ENCODE results near the gene CHST15.

CHST15 gene

DNA sequence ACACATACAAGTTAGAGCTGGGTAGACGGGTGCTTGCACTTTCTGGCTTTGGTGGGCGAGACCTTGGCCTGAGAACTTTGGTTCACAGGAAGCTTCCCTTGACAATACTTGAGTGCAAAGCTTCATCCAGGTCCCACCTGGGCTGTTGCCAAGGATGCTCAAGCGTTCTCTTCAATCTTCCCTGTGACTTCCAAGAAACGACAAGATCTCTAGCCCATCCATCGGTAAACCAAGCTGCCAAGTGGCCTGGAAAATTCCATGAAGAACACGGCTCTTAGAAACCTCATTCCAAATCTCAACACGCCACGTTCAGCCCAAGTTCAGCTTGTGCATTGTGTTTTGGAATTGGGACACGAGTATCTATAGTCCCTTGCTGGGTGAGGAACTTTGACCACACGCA lies 84.7 kb downstream of the CHST15 start:
- DNase-seq, result no peak

- DNase-seq, result no peak
These were observed 85.2 kb downstream of the CHST15 start for GRCh38 chr10:124008187-124008586.

- no peak for DNase-seq
These were observed 85.6 kb downstream of the CHST15 start for GRCh38 chr10:124007773-124008145.

GRCh38 chr10:124007102-124007772 lies 86.2 kb downstream of the CHST15 start:
- no peak for DNase-seq

GRCh38 chr10:124006526-124006925 lies 86.9 kb downstream of the CHST15 start:
- DNase-seq, result no peak

DNA sequence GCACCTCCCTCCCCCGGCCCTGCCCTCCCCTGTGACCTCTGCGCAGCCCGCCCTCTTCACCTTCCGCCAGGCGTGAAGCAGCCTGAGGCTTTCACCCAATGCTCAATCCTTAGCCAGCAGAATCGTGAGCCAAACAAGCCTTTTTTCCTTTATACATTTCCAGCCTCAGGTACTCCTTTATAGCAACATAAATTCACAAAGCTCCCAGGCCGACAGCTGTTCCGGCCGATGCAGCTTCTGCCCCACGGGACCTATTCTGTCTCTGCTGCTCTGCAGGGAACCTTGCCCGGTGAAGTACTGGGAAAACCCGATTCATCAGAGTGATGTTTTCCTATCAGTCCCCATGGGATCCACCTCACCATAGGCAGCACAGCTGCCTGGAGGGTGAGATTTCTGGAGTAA lies 87.4 kb downstream of the CHST15 start:
- no peak for DNase-seq

GRCh38 chr10:124005091-124005490 lies 88.3 kb downstream of the CHST15 start:
- no peak for DNase-seq

DNA sequence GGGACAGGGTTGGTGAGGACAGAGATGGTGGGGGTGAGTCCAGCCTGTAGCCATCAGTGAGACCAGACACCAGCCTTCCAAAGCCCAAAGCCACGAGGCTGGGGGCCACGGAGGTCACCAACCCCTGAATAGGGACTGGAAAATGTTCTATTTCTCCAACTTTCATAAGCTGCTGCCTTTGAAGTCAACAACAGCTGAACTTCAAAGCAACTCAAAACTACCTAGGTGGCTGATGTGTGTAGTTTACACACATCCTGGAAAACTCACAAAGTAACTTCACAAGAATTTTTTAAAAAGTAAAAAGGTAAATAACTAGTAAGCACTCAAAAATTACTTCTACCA lies 88.8 kb downstream of the CHST15 start:
- no peak for DNase-seq

- DNase-seq, result no peak
These were observed 89.3 kb downstream of the CHST15 start for GRCh38 chr10:124003871-124004662.

DNA sequence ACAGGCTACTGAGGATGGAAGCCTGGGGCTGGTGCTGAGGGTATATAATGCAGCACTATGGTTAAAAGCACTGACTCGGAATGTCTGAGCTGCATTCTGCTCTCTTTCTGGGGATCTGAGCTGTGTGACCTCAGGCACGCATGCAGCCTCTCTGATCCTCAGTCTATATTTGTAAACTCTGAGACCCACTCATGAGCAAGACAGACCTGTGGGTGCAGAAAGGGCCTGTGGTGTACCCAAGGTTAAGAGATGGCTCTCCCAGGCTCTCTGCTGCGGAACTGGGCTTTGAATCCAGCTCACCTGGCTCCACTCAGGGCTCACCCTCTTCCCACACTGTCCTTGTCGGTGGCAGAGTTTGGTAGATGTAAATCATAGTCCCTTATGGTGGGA lies 89.9 kb downstream of the CHST15 start:
- no peak for DNase-seq

DNA sequence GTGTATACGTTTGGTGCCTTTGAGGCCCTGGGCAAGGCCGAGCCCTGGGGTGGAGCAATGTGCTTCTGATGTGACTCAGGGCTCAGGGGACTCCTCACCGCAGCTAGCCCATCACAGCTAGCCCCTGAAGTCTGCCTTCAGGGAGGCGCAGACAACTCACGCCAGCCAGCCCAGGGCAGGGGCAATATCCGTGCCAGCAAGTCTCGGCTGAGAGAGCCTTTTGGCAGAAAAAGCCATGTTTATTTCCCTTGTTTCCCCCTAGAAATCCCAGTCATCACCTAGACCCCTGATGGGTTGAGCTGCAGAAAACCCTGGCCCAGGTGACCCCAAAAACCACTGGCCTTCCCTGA lies 90.4 kb downstream of the CHST15 start:
- DNase-seq, result no peak

DNA sequence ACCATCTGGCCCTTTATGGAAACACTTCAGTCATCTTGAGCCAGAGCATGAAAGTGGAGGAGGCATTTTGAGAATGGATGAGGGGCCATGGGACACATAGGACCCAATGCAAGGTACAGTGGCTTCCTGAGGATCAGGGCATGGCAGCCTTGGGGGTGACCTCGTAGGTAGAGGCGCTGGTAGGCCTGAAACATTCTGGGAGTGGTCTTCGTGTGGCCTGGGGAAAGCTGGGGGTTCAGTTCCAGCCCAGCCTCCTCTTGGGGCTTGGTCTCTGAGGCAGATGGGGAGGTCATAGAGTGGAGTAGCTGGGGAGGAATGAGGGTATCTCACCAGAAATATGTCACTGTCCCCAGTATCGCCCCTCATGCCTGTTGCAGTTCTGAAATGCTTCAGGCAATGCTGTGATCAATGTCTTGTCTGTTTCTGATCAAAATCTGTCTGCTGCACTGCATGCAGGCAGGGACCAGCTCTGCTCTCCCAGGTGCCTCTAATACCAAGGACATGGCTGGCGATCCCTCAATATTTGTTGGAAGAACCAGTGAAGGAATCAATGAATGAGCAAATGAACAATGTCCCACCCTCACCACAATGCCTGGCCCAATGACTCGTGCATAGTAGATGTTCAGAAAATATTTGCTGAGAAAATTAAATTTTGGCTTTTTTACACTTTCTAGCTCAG lies 90.9 kb downstream of the CHST15 start:
- no peak for DNase-seq

- no peak for DNase-seq
These were observed 91.8 kb downstream of the CHST15 start for GRCh38 chr10:124001391-124002148.

DNA sequence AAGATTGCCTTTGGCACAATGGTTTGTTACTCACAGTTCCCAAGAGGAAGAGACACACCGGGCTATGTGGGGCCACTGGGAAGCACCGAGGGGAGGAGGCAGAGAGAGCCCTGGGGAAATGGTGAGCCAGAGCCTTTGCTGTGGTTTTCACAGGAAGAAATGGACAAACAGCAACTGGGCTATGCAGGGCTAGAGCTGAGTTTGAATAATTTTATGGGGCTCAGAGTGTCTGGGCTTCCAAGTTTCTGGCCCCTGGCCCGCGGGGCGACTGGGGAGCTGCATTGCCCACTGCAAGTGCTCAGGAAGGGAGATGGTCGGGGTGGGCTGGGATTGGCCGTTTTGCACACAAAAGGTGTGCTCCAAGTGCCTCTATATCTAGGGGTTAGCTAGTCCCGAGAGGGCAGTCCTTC lies 92.6 kb downstream of the CHST15 start:
- DNase-seq, result no peak

GRCh38 chr10:123999956-124000615 lies 93.3 kb downstream of the CHST15 start:
- DNase-seq, result no peak

- no peak for DNase-seq
These were observed 94.1 kb downstream of the CHST15 start for GRCh38 chr10:123999261-123999660.

DNA sequence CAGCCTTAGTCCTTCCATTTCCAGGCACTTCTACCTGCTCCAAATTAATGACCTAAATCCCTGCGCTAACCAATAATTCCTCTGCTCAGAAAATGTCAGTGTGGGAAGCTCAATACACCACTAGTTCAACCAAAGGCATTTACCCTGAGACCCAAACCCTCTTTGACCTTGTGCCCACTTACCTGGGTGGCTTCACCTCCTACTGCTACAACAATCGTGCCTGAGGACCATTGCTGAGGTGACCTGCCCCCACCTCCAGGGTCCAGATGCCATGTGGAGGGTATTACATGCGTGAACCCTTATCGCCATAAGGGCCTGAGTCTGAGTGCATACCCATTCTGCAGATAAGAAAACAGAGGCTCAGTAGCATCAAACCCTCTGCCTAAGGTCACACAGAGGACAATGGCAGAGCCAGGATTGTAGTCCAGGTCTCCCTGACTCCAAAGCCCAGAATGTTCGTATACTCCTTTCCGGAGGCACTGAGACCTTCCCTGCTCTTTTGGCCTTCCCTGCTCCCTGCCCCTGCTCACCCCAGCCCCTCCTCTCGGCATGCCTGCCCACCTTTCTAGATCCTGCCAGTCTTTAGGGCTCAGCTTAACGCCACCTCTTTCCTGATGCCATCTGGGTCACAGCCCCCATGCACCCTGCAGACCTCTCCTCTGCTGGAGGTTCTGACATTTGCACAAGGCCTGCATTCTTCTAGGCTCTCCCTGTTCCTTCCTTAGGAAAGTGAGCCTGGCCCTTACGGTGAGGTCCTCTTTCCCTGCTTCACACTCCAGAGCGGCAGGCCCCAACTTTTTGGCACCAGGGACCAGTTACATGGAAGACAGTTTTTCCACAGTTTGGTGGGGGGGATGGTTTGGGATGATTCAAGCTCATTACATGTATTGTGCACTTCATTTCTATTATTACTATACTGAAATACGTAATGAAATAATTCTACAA lies 94.9 kb downstream of the CHST15 start:
- DNase-seq, result no peak

- no peak for DNase-seq
These were observed 95.8 kb downstream of the CHST15 start for GRCh38 chr10:123997486-123998196.

DNA sequence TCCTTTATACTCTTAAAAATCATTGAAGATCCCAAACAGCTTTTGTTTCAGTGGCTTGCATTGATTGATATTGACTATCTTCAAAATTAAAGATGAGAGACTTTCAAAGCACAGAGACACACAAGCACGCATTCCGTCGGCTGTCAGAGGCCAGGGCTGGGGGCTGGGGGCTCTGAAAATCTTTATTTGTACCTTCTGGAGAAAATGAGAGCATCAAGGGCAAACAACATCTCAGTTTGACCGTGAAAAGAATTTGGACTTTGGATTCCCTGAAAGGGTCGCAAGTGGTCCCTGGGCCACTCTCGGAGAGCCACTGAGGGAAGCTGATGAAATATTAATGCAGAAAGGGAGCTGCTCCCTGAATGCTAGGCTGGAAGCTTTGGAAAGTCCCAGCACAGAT lies 96.4 kb downstream of the CHST15 start:
- no peak for DNase-seq

- no peak for DNase-seq
These were observed 97.1 kb downstream of the CHST15 start for GRCh38 chr10:123996302-123996701.

All from hematopoietic multipotent progenitor cell treated with erythropoietin and hydrocortisone succinate and interleukin-3 and kit ligand, for 8 days (in vitro differentiated cells).